OCI-LY1 (cell line): ENCODE results near the gene RAD51B.

Experiments
- CTCF ChIP-seq: fragments of 200-600 bp; sonication (generic), shearing (Covaris generic); IDR thresholded peaks from 2 replicates; pipeline ENCODE4 v1.5.1; 2017; ENCODE audit warnings: mild to moderate bottlenecking, antibody characterized with exemption, low read length, moderate library complexity, mixed read lengths
- EZH2 ChIP-seq: fragments of 200-600 bp; sonication (generic), shearing (Covaris generic); IDR thresholded peaks from 2 replicates; pipeline ENCODE4 v1.8.0; 2017; ENCODE audit warnings: borderline replicate concordance, mixed run types, mild to moderate bottlenecking, antibody characterized with exemption, low read length, moderate library complexity, mixed read lengths

- TF ChIP-seq CTCF = no peak
- no peak for TF ChIP-seq EZH2
Observed at GRCh38 chr14:68627050-68627867, 807.7 kb downstream of the RAD51B start.
